ENCODE measurements around the gene KCNJ9. TPM values are rescaled to one million over a fixed set of nuclear protein-coding genes. Genes with fewer than 3 reads are reported as not detected.

Gene KCNJ9
- total and polyA plus RNA-seq, 2 donors (not counting 3 experiments of a cell fraction or from before 2014, with no cell fraction given), result not detected

DNA sequence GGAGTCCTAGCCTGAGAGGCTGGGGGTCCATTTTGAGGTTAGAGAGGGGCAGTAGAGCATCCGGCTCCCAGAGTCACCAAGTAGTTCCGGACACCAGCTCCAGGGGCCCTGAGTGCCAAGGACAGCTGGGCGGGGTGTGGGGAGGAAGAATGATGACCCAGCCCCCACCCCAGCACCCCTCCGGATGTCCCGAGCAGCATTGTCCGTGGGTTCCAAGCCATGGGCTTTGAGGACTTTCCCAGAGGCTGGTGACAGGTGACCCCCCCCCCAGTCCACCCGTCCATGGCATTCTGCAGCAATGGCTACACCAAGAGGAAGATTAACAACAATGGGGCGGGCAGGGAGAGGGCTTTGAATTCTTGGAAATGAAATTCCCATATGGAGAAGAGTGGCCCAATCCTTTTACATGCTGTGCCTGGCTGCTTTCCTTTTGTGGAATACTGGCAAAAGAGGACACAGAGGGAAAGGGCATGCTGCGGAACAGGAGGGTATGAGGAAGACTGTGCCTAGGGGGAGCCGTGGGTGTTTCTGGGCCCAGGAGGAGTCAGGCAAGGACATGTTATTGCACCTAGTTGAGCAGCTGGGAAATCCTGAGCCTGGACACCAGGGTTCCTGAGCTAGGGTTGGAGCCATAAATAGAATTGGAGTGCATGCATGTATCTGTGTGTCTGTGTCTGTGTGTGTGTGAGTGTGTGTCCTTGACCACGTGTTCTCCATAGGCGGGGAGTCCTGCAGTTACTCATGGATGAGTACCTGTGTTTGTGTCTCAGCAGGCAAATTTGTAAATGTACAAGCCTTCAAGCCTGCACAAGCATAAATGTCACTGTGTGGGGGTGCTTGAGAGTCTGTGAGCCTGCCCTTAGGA, 35.2 kb downstream of the KCNJ9 start:
- ChIA-PET CTCF (interaction anchor here (0.9 to 2.0 kb wide), 4 partner anchors 8 to 260 kb away, joined by 3 to 5 read pairs (median 4); no protein-coding TSS in a partner anchor), POLR2A (interaction anchor here (0.7 kb wide), 1 partner anchor 324 kb away, joined by 3 read pairs; no protein-coding TSS in a partner anchor)
- Histone ChIP-seq H3K9ac (replicated peaks; ENCODE audit: extremely low read depth, insufficient read depth, low read length) (no peak overlapping the region), H3K27me3 (ENCODE audit: control insufficient read depth in 2 of 2, insufficient read depth in 2 of 2, low read length in 2 of 2) (peaks cover 21 to 24% of the 10 kb centered on the region in 2 experiments), H3K9me1 (replicated peaks; ENCODE audit: control insufficient read depth, extremely low read depth, insufficient read depth, low read length) (no peaks in the 10 kb centered on the region), H3K79me2 (ENCODE audit: control insufficient read depth, insufficient read depth, low read length) (no peaks in the 10 kb centered on the region), H4K20me1 (replicated peaks; ENCODE audit: control insufficient read depth, extremely low read depth, insufficient read depth, low read length) (no peaks in the 10 kb centered on the region), H3K27ac (ENCODE audit: insufficient read depth, low read depth, low read length) (no peak overlapping the region), H3K9me3 (replicated peaks; ENCODE audit: control insufficient read depth, insufficient read depth, low read length) (no peaks in the 10 kb centered on the region), H3K4me3 (replicated peaks in 1 of 3; ENCODE audit: insufficient read depth in 1 of 3, low read depth in 1 of 3, low read length in 3 of 3) (no peak overlapping the region), H2AFZ (ENCODE audit: low read depth, low read length) (no peak overlapping the region), H3K36me3 (ENCODE audit: control insufficient read depth in 2 of 2, extremely low read depth in 1 of 2, insufficient read depth in 2 of 2, low read length in 2 of 2) (no peaks in the 10 kb centered on the region), H3K4me2 (ENCODE audit: insufficient read depth, low read length) (no peak overlapping the region), H3K4me1 (ENCODE audit: control insufficient read depth, extremely low read depth, insufficient read depth, low read length) (no peaks in the 10 kb centered on the region)
- FAIRE-seq (no peak), DNase-seq (ENCODE audit: low read depth, low spot score) (no peak)
- intact Hi-C loops (cut with micrococcal nuclease), result no loop called here
- TF ChIP-seq POLR2A (IDR thresholded peaks at IDR 0.05; ENCODE audit: low read depth, low read length), result no peak
- TF ChIP-seq, protein P1, sequence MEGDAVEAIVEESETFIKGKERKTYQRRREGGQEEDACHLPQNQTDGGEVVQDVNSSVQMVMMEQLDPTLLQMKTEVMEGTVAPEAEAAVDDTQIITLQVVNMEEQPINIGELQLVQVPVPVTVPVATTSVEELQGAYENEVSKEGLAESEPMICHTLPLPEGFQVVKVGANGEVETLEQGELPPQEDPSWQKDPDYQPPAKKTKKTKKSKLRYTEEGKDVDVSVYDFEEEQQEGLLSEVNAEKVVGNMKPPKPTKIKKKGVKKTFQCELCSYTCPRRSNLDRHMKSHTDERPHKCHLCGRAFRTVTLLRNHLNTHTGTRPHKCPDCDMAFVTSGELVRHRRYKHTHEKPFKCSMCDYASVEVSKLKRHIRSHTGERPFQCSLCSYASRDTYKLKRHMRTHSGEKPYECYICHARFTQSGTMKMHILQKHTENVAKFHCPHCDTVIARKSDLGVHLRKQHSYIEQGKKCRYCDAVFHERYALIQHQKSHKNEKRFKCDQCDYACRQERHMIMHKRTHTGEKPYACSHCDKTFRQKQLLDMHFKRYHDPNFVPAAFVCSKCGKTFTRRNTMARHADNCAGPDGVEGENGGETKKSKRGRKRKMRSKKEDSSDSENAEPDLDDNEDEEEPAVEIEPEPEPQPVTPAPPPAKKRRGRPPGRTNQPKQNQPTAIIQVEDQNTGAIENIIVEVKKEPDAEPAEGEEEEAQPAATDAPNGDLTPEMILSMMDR (IDR thresholded peaks at IDR 0.05; ENCODE audit: extremely low read depth in 1 of 2, insufficient read depth in 1 of 2, low read depth in 1 of 2, low read length in 2 of 2), result no peak
- BruUV-seq (replicated peaks), result no TSS peak
- dilution Hi-C loops (cut with MboI; ENCODE audit: extremely low pct_ligation_motif_present, low sequenced_read_pairs), result no loop called here

DNA sequence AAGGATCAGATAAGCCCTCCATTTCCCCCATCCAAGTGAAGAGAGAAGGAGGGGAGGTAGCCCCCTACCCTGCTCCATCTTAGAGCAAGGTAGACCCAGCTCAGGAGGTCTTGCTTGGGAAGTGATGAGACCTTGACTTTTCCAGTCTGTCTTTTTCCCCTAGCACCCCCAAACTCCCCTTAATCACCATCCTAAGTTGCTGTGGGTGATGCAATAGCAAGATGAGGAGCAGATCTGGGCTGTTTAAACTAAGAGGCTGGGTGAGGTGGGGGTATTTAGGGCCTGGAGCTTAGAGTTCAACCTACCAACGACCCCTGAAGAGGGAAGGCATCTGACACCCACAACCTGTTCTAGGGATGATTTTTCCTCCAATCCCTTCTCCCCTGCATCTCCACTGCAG, 36.0 kb downstream of the KCNJ9 start:
- Histone ChIP-seq H3K27ac (ENCODE audit: insufficient read depth, low read depth, low read length) (no peak overlapping the region), H3K4me1 (ENCODE audit: control insufficient read depth, extremely low read depth, insufficient read depth, low read length) (no peaks in the 10 kb centered on the region), H3K4me3 (replicated peaks in 1 of 3; ENCODE audit: insufficient read depth in 1 of 3, low read depth in 1 of 3, low read length in 3 of 3) (no peak overlapping the region), H3K9me3 (replicated peaks; ENCODE audit: control insufficient read depth, insufficient read depth, low read length) (no peaks in the 10 kb centered on the region), H3K27me3 (ENCODE audit: control insufficient read depth in 2 of 2, insufficient read depth in 2 of 2, low read length in 2 of 2) (peaks cover 21 to 24% of the 10 kb centered on the region in 2 experiments), H3K9ac (replicated peaks; ENCODE audit: extremely low read depth, insufficient read depth, low read length) (no peak overlapping the region), H3K9me1 (replicated peaks; ENCODE audit: control insufficient read depth, extremely low read depth, insufficient read depth, low read length) (no peaks in the 10 kb centered on the region), H3K79me2 (ENCODE audit: control insufficient read depth, insufficient read depth, low read length) (no peaks in the 10 kb centered on the region), H2AFZ (ENCODE audit: low read depth, low read length) (no peak overlapping the region), H3K4me2 (ENCODE audit: insufficient read depth, low read length) (no peak overlapping the region), H4K20me1 (replicated peaks; ENCODE audit: control insufficient read depth, extremely low read depth, insufficient read depth, low read length) (no peaks in the 10 kb centered on the region), H3K36me3 (ENCODE audit: control insufficient read depth in 2 of 2, extremely low read depth in 1 of 2, insufficient read depth in 2 of 2, low read length in 2 of 2) (no peaks in the 10 kb centered on the region)
- intact Hi-C loops (cut with micrococcal nuclease) (no loop called here), dilution Hi-C loops (cut with MboI; ENCODE audit: extremely low pct_ligation_motif_present, low sequenced_read_pairs) (no loop called here)
- TF ChIP-seq GATA2 (IDR thresholded peaks at IDR 0.05; ENCODE audit: insufficient read depth, insufficient read length, low read depth, low read length) (no peak), EZH2 (IDR thresholded peaks at IDR 0.05; ENCODE audit: borderline replicate concordance, low read depth, low read length, severe bottlenecking) (no peak), FOS (IDR thresholded peaks at IDR 0.05; ENCODE audit: borderline replicate concordance, insufficient read depth, low read length) (no peak), JUN (IDR thresholded peaks at IDR 0.05; ENCODE audit: borderline replicate concordance, insufficient read depth, insufficient read length, low read depth) (no peak), MYC (IDR thresholded peaks at IDR 0.05; ENCODE audit: low read depth, low read length) (no peak), POLR2AphosphoS5 (IDR thresholded peaks at IDR 0.05; ENCODE audit: insufficient read depth, low read depth, low read length) (no peak), POLR2A (IDR thresholded peaks at IDR 0.05; ENCODE audit: low read depth, low read length) (no peak)
- TF ChIP-seq, protein P1 (IDR thresholded peaks at IDR 0.05; ENCODE audit: extremely low read depth in 1 of 2, insufficient read depth in 1 of 2, low read depth in 1 of 2, low read length in 2 of 2), result no peak
- TF ChIP-seq, protein P2, sequence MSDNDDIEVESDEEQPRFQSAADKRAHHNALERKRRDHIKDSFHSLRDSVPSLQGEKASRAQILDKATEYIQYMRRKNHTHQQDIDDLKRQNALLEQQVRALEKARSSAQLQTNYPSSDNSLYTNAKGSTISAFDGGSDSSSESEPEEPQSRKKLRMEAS (IDR thresholded peaks at IDR 0.05; ENCODE audit: insufficient read depth, insufficient read length), result no peak
- FAIRE-seq (no peak), DNase-seq (ENCODE audit: low read depth, low spot score) (no peak)
- POLR2A ChIA-PET, result no interaction called here
- BruUV-seq (replicated peaks), result no TSS peak
- CTCF ChIA-PET, result interaction anchor here (0.9 to 2.0 kb wide), 6 partner anchors 9 to 259 kb away, joined by 3 to 5 read pairs (median 3); no protein-coding TSS in a partner anchor
